ENCODE data around the gene INS.

GRCh38 chr11:2143477-2143798 lies 17.6 kb downstream of the INS start:
- TF ChIP-seq CTCF (IDR thresholded peaks at IDR 0.05; ENCODE audit: insufficient read depth, low read length) (no peak), POLR2AphosphoS5 (IDR thresholded peaks at IDR 0.05; ENCODE audit: low read depth) (no peak)
